ENCODE results near the gene SRRM3.
"Not testable (repeated sequence)": the region's sequence is repeated elsewhere in the genome, so short reads cannot be mapped to it uniquely, and the experiment has no call there.

Gene SRRM3

GRCh38 chr7:76330261-76330660, 128.6 kb downstream of the SRRM3 start:
- no peak overlapping the region for H2AFZ ChIP-seq (ENCODE audit: low read depth, low read length)
- no peaks in the 10 kb centered on the region for H3K27me3 ChIP-seq (ENCODE audit: insufficient read depth, low read length)
- peaks cover 67% of the 10 kb centered on the region for H3K36me3 ChIP-seq (ENCODE audit: insufficient read depth, low read length)
- no peak overlapping the region for H3K4me3 ChIP-seq (ENCODE audit: low read length)
- no peaks in the 10 kb centered on the region for H3K9me3 ChIP-seq (ENCODE audit: low read length)
- no peaks in the 10 kb centered on the region for H3K4me1 ChIP-seq (ENCODE audit: insufficient read depth, low read length)

DNA sequence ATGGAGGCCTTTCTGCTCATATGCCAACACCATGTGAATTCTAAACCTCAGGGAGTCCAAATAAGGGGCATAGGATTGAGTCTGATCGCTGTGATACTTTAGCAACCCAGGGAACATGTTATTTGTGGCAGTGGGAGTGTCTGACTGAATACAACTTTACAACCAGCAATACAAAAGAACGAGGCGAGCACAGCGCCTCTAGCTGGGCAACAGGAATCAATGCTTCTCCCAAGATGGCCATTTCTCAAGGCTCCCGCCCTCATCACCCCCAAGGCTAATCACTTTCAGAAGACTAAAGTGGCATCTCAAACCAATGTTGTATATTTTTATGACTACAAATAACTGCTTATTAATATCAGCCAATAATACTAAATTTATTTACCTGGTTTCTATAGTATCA, 129.0 kb downstream of the SRRM3 start:
- Histone ChIP-seq H3K9me3 (ENCODE audit: low read length) (no peaks in the 10 kb centered on the region), H3K4me1 (ENCODE audit: insufficient read depth, low read length) (no peaks in the 10 kb centered on the region), H3K4me3 (ENCODE audit: low read length) (no peak overlapping the region), H3K27me3 (ENCODE audit: insufficient read depth, low read length) (no peaks in the 10 kb centered on the region), H2AFZ (ENCODE audit: low read depth, low read length) (no peak overlapping the region), H3K36me3 (ENCODE audit: insufficient read depth, low read length) (peaks cover 71% of the 10 kb centered on the region)

GRCh38 chr7:76332078-76332477, 130.4 kb downstream of the SRRM3 start:
- Histone ChIP-seq H3K4me1 (ENCODE audit: insufficient read depth, low read length) (no peaks in the 10 kb centered on the region), H3K9me3 (ENCODE audit: low read length) (no peaks in the 10 kb centered on the region), H3K36me3 (ENCODE audit: insufficient read depth, low read length) (peaks cover 77% of the 10 kb centered on the region), H3K27me3 (ENCODE audit: insufficient read depth, low read length) (no peaks in the 10 kb centered on the region), H3K4me3 (ENCODE audit: low read length) (no peak overlapping the region), H2AFZ (ENCODE audit: low read depth, low read length) (no peak overlapping the region)

DNA sequence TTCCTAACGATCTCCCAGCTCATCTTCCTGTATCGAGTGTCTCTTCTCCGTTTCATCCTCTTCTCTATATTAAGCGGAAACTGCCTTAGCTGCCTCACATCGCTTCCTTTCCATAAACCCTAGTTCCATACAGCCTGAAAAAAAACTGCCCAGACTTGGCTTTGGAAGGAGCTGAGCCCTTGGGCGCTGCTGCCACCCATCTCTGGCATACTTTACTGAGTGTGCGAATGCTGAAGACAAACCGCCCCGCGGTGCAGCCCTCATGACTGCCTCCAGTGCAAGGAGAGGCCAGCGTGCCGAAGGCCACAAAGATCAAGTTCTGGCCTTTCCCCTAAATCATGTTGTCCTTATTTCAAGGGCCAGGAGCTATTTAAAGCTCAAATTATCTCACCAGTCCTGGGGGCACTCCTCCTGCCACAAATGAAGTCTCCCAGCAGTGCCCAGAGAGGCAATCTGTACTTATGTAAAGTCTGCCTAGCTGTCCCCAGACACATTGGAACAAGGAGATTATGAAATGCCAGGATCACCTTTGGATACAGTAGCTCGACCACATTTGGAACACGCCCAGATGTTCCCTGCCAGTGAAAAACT, 131.9 kb downstream of the SRRM3 start:
- H3K4me1 ChIP-seq (ENCODE audit: insufficient read depth, low read length): no peaks in the 10 kb centered on the region
- no peak overlapping the region for H2AFZ ChIP-seq (ENCODE audit: low read depth, low read length)
- H3K4me3 ChIP-seq (ENCODE audit: low read length): no peak overlapping the region
- no peaks in the 10 kb centered on the region for H3K9me3 ChIP-seq (ENCODE audit: low read length)
- H3K36me3 ChIP-seq (ENCODE audit: insufficient read depth, low read length): peaks cover 72% of the 10 kb centered on the region
- H3K27me3 ChIP-seq (ENCODE audit: insufficient read depth, low read length): no peaks in the 10 kb centered on the region

DNA sequence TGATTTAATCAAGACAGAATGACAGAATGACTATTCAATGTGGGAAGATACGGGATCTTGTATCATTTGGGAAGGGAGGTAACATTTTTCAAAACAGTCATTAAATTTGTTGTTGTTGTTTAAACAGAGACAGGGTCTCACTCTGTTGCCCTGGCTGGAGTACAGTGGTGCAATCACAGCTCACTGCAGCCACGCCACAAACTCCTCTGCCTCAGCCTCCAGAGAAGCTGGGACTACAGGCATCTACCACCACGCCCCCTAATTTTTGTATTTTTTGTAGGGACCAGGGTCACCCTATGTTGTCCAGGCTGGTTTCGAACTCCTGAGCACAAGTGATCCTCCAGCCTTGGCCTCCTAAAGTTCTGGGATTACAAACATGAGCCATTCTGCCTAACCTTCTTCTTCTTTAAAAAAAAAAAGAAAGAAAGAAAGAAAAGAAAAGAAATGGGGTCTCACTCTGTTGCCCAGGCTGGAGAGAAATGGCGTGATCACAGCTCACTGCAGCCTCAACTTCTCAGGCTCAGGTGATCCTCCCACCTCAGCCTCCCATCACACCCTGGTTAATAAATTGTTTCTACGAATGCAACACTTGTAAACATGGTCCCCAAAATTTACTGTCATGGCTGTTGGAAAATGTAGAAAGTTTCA, 132.7 kb downstream of the SRRM3 start:
- Histone ChIP-seq H3K4me3 (ENCODE audit: low read length) (no peak overlapping the region), H3K4me1 (ENCODE audit: insufficient read depth, low read length) (no peaks in the 10 kb centered on the region), H3K36me3 (ENCODE audit: insufficient read depth, low read length) (peaks cover 70% of the 10 kb centered on the region), H3K9me3 (ENCODE audit: low read length) (no peaks in the 10 kb centered on the region), H3K27me3 (ENCODE audit: insufficient read depth, low read length) (no peaks in the 10 kb centered on the region), H2AFZ (ENCODE audit: low read depth, low read length) (no peak overlapping the region)

DNA sequence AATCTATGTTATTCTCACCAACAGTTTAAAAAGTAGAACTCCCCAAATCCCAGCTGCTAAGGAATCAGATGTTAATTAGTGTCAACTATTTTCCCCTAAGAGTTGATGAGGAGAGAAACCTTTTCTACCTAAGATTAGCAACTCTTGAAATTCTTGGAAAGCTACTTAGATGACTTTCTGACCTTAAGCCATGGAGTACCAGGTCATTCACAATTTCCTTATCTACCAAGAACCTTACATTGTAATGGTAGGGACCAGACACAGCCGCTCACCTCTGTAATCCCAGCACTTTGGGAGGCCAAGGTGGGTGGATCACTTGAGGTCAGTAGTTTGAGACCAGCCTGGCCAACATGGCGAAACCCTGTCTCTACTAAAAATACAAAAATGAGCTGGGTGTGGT, 133.7 kb downstream of the SRRM3 start:
- not testable (repeated sequence) for H2AFZ ChIP-seq (ENCODE audit: low read depth, low read length); H3K4me1 ChIP-seq (ENCODE audit: insufficient read depth, low read length); H3K4me3 ChIP-seq (ENCODE audit: low read length); H3K9me3 ChIP-seq (ENCODE audit: low read length); H3K27me3 ChIP-seq (ENCODE audit: insufficient read depth, low read length)
- peaks cover 68% of the 10 kb centered on the region for H3K36me3 ChIP-seq (ENCODE audit: insufficient read depth, low read length)

- no peak overlapping the region for H3K4me3 ChIP-seq (ENCODE audit: low read length)
- no peak overlapping the region for H2AFZ ChIP-seq (ENCODE audit: low read depth, low read length)
- peaks cover 67% of the 10 kb centered on the region for H3K36me3 ChIP-seq (ENCODE audit: insufficient read depth, low read length)
- no peaks in the 10 kb centered on the region for H3K4me1 ChIP-seq (ENCODE audit: insufficient read depth, low read length)
- no peaks in the 10 kb centered on the region for H3K9me3 ChIP-seq (ENCODE audit: low read length)
- no peaks in the 10 kb centered on the region for H3K27me3 ChIP-seq (ENCODE audit: insufficient read depth, low read length)
These were observed 134.4 kb downstream of the SRRM3 start for GRCh38 chr7:76336094-76336493.

Data from neuron (in vitro differentiated cells).